Prostate gland (tissue), 2 donors: ENCODE data around the gene GZF1. TPM values are rescaled to one million over a fixed set of nuclear protein-coding genes. Genes with fewer than 3 reads are reported as not detected.
A peak's percentile ranks its signal among the peaks of the same experiment; 100 is the strongest.
"Not testable (repeated sequence)": the region's sequence is repeated elsewhere in the genome, so short reads cannot be mapped to it uniquely, and the experiment has no call there.

Experiments used
- DNase-seq: peaks from one replicate; pipeline ENCODE4 v3.0.0-alpha.2; 2019; ENCODE audit warnings: low spot score
- H3K27ac ChIP-seq, 2 donors: fragments of 200-600 bp; sonication (generic); 2 replicates each; pipeline ENCODE4 v1.5.1; 2017 to 2019
- H3K27me3 ChIP-seq: fragments of 200-600 bp; sonication (generic); replicated peaks from 2 replicates; pipeline ENCODE4 v1.5.1; 2019; ENCODE audit not compliant: insufficient read depth
- H3K36me3 ChIP-seq, 2 donors: fragments of 200-600 bp; sonication (generic); 1 replicate in 1 of 2; 2 replicates in 1 of 2; pipeline versions ENCODE4 v1.5.1 to v1.8.1; 2017 to 2019
- H3K4me1 ChIP-seq: fragments of 200-600 bp; sonication (generic); replicated peaks from 2 replicates; pipeline ENCODE4 v1.5.1; 2019
- H3K4me3 ChIP-seq, 2 donors: fragments of 200-600 bp; sonication (generic); 2 replicates each; pipeline ENCODE4 v1.5.1; 2017 to 2019
- H3K9me3 ChIP-seq: fragments of 200-600 bp; sonication (generic); 2 replicates; pipeline ENCODE4 v1.5.1; 2017
- POLR2A ChIP-seq: fragments of 450-650 bp; IDR thresholded peaks from one replicate; pipeline ENCODE4 v1.6.1; 2016; ENCODE audit warnings: antibody characterized with exemption, mild to moderate bottlenecking
- POLR2AphosphoS5 ChIP-seq: sonication (generic); formaldehyde crosslinking; IDR thresholded peaks from one replicate; pipeline ENCODE4 v1.6.1; 2017; ENCODE audit warnings: antibody characterized with exemption
- WGBS: methylation state at CpG from one replicate; pipeline ENCODE4 v1.1.5; 2018; 5-methylcytosine and 5-hydroxymethylcytosine counted together
- intact Hi-C: fragments of 100-400 bp; cut with DNase I; formaldehyde crosslinking; loops from one replicate; pipeline ENCODE4 v1.14.2; 2022
- total RNA-seq, 2 donors: library from RNA; depleted of rRNA; stranded (reverse); fragments of >200 nt; gene quantifications; one replicate each; pipeline ENCODE4 v1.1.0, GENCODE V29; 2016
- TF ChIP-seq, protein P1 (sequence below), 4 experiments: fragments of 200-600 bp in 2 of 4; fragments of 450-650 bp in 2 of 4; sonication (generic) in 2 of 4; IDR thresholded peaks; 1 replicate in 3 of 4; 2 replicates in 1 of 4; pipeline ENCODE4 v1.5.1; 2016 to 2019; ENCODE audit warnings: antibody characterized with exemption in 4 of 4, mild to moderate bottlenecking in 2 of 4, moderate library complexity in 2 of 4

GZF1 gene
- total RNA-seq, 2 donors from 2014 or later = 9.4 to 45.3 TPM

DNA sequence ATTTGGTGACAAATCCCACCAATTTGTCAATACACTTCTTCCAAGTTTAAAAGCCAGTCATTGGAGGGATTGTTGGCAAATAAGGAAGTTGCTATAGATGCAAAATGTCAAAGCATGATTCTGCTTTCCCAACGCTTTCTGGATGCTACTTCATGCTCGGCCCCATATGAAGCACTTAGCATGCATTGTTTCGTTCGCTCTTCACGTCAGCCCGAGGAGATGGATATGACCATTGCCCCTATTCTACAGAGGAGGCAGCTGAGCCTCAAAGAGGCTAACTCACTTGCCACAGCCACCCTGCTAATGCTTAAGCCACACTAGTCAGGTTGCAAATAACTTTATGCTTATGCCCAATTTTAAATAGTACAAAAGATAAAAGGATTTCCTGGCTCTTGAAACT lies 14.2 kb upstream of the GZF1 start:
- Histone ChIP-seq H3K27ac (no peak overlapping the region), H3K27me3 (no peaks in the 10 kb centered on the region), H3K36me3 (no peaks in the 10 kb centered on the region), H3K4me1 (peaks cover 8% of the 10 kb centered on the region), H3K4me3 (no peak overlapping the region), H3K9me3 (no peaks in the 10 kb centered on the region)
- no peak for DNase-seq
- no peak for TF ChIP-seq POLR2A
- TF ChIP-seq, protein P1, sequence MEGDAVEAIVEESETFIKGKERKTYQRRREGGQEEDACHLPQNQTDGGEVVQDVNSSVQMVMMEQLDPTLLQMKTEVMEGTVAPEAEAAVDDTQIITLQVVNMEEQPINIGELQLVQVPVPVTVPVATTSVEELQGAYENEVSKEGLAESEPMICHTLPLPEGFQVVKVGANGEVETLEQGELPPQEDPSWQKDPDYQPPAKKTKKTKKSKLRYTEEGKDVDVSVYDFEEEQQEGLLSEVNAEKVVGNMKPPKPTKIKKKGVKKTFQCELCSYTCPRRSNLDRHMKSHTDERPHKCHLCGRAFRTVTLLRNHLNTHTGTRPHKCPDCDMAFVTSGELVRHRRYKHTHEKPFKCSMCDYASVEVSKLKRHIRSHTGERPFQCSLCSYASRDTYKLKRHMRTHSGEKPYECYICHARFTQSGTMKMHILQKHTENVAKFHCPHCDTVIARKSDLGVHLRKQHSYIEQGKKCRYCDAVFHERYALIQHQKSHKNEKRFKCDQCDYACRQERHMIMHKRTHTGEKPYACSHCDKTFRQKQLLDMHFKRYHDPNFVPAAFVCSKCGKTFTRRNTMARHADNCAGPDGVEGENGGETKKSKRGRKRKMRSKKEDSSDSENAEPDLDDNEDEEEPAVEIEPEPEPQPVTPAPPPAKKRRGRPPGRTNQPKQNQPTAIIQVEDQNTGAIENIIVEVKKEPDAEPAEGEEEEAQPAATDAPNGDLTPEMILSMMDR (IDR thresholded peaks at IDR 0.05) = no peak
- TF ChIP-seq POLR2AphosphoS5 = no peak
- 95% methylated on average over 6 of the region's 6 CpGs for WGBS
- intact Hi-C loops = loop anchor here (5.0 to 10.0 kb wide), 3 partner anchors 260 to 1013 kb away; partner anchors contain the start of gene CST9

DNA sequence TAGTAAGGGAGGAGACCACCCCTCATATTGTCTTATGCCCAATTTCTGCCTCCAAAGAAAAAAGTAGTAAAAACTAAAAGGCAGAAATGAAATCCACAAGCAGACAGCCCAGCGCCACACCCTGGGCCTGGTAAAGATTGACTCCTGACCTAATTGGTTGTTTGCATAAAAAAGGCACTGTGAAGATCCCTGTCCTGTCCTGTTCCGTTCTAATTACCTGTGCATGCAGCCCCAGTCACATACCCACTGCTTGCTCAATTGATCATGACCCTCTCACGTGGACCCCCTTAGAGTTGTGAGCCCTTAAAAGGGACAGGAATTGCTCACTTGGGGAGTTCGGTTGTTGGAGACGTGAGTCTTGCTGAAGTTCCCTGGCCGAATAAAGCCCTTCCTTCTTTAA lies 13.5 kb upstream of the GZF1 start:
- DNase-seq, H3K27me3 ChIP-seq, H3K9me3 ChIP-seq, H3K4me3 ChIP-seq, H3K4me1 ChIP-seq, H3K36me3 ChIP-seq: not testable (repeated sequence)
- WGBS = 89% methylated on average over 6 of the region's 6 CpGs
- intact Hi-C loops = loop anchor here (5.0 to 10.0 kb wide), 3 partner anchors 259 to 1014 kb away; partner anchors contain the start of gene CST9
- H3K27ac ChIP-seq = peak overlapping the region in 1 of 2 donors; percentile 96

DNA sequence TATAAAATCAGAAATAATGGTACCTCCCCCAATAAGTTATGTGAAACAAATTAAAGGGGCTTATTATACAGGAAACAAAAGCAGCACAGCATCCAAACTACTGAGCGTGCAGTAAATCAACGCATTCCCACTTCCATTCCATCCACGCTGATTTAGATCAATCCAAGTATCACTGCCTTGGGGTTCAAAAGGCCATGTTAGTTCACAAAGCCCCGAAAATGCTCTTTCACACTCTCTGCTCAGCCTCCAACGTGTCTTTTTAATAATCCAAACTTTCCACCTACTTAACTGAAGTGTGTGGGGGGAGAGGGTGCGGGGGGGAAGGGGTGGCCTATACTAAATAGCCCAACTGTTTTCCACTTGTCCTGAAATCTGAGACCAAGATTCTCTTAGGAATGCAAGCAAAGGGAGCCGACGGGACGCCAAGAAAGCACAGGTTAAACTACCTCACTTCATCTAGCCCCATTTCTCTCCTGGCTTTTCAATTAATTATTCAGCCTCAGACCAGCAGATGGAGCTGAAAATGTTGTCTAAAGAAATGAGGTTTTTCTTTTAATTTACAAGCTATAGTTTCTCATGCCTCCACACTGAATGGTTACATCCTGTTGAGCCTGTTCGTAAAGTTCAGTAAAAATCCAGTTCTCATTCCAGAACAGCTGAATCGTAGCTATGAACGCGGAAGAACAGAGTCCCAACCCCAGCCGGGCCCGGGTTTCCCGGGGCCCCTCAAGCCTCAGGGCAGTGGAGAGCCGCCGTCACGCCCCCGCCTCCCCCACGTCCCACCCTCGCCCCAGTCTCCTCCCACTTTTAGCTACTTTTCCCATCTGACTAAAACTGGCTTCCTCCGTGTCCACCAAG lies 12.4 kb upstream of the GZF1 start:
- Histone ChIP-seq H3K4me1 (peaks cover 8% of the 10 kb centered on the region), H3K36me3 (no peaks in the 10 kb centered on the region), H3K27me3 (no peaks in the 10 kb centered on the region), H3K9me3 (no peaks in the 10 kb centered on the region), H3K4me3 (peak overlapping the region; percentile 88 to 89), H3K27ac (peak overlapping the region; percentile 96 to 99)
- peak; percentile 85 for DNase-seq
- 4% methylated on average over 23 of the region's 23 CpGs for WGBS
- TF ChIP-seq POLR2AphosphoS5 = peak; percentile 55
- TF ChIP-seq POLR2A = no peak
- TF ChIP-seq, protein P1 (IDR thresholded peaks at IDR 0.05) = peak; percentile 26 to 71 (median 54)
- intact Hi-C loops = loop anchor here (1.0 to 10.0 kb wide), 5 partner anchors 70 to 1705 kb away; partner anchors contain the start of genes ACSS1 and CST9

DNA sequence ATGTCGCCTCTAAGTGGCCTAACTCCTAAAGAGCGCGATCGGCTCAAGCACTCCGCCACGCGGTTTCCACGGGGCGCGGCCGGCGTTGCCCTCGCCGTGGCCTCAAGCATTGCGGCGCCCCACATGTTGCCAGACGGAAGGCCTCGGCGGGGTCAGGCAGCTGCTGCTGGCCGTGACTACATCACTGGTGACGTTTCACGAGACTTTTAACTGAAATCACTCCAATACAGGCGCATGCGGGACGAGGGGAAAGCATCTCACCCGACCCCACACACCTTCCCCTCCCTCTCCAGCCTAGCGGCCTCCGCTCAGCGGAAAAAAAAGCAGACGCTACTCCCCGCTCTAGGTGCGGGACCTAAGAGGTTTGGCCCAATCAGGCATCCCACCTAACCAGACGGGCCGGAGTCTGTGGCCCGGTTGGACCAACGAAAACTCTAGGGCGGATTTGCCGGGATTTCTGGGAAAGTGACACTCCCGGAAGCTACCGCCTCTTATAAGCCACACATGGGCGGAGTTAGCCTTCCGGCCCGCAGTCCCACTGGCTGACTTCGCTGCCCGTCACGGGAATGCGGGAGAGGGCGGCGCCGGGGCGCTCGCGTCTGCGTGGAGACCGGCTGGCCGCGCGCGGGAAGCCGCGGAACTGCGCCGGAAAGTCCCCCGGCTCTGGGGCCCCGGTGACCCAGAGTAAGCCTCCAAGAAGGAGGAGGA lies 11.6 kb upstream of the GZF1 start, which contains the start of gene NXT1:
TSS of gene NXT1 (plus strand) at position 596 of the 708 bp plus-strand sequence. CDS start 3,251 bp downstream, outside the sequence.
- intact Hi-C loops = loop anchor here (1.0 to 10.0 kb wide), 2 partner anchors 69 to 1704 kb away; partner anchors contain the start of gene ACSS1
- TF ChIP-seq POLR2AphosphoS5 (peak; percentile 98), POLR2A (peak; percentile 82)
- TF ChIP-seq, protein P1 (IDR thresholded peaks at IDR 0.05) = peak in 2 of 4 experiments; percentile 10 to 14
- Histone ChIP-seq H3K27ac (peak within 1 kb of the TSS; percentile 96 to 99), H3K9me3 (no peaks in the 10 kb centered on the region), H3K4me1 (peaks cover 8% of the 10 kb centered on the region), H3K27me3 (no peaks in the 10 kb centered on the region), H3K36me3 (no peaks in the 10 kb centered on the region), H3K4me3 (peak within 1 kb of the TSS; percentile 88 to 89)
- WGBS = under 1% methylated on average over 65 of the region's 65 CpGs
- peak; percentile 98 for DNase-seq
